GM21526 (cell line): ENCODE measurements around the gene PTGES3.
"Not testable (repeated sequence)": the region's sequence is repeated elsewhere in the genome, so short reads cannot be mapped to it uniquely, and the experiment has no call there.

ENCODE experiments used
- ATAC-seq: cut with Tn5 transposase; IDR thresholded peaks from one replicate; pipeline ENCODE4 v1.9.1; 2021; ENCODE audit warnings: moderate library complexity; ENCODE audit not compliant: unreplicated experiment, low FRiP score

PTGES3 gene, protein sequence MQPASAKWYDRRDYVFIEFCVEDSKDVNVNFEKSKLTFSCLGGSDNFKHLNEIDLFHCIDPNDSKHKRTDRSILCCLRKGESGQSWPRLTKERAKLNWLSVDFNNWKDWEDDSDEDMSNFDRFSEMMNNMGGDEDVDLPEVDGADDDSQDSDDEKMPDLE

GRCh38 chr12:56688129-56688845 lies at the start of gene PTGES3:
TSS of gene PTGES3 (minus strand) at chr12:56688284. CDS start at chr12:56687999, 285 bp downstream.
- peak; percentile 55 for ATAC-seq

DNA sequence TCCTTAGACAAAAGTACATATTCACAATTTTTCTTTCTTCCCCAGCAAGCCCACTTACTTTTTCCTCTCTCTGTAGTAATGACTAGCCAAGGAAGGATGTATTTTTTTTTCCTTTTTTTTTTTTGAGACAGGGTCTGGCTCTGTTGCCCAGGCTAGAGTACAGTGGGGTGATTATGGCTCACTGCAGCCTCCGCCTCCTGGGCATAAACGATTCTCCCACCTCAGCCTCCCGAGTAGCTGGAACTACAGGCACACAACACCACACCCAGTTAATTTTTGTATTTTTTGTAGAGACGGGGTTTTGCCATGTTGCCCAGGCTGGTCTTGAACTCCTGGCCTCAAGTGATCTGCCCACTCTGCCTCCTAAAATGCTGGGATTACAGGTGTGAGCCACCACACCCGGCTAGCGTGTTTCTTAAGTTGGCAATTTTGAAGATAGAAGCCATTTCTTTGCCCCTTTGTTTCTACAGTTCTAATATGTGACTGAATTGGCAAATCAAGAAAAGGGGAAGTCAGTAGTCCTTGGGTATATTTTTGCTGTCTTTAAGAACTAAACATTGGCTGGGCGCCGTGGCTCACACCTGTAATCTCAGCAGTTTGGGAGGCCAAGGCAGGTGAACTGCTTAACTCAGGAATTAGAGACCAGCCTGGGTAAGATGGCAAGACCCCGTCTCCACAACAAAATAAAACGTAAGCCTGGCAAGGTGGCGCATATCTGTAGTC lies 40.2 kb upstream of the PTGES3 start:
- no peak for ATAC-seq

- not testable (repeated sequence) for ATAC-seq
These were observed 38.2 kb upstream of the PTGES3 start for GRCh38 chr12:56726196-56726675.

GRCh38 chr12:56725723-56726102 lies 37.6 kb upstream of the PTGES3 start:
- no peak for ATAC-seq

DNA sequence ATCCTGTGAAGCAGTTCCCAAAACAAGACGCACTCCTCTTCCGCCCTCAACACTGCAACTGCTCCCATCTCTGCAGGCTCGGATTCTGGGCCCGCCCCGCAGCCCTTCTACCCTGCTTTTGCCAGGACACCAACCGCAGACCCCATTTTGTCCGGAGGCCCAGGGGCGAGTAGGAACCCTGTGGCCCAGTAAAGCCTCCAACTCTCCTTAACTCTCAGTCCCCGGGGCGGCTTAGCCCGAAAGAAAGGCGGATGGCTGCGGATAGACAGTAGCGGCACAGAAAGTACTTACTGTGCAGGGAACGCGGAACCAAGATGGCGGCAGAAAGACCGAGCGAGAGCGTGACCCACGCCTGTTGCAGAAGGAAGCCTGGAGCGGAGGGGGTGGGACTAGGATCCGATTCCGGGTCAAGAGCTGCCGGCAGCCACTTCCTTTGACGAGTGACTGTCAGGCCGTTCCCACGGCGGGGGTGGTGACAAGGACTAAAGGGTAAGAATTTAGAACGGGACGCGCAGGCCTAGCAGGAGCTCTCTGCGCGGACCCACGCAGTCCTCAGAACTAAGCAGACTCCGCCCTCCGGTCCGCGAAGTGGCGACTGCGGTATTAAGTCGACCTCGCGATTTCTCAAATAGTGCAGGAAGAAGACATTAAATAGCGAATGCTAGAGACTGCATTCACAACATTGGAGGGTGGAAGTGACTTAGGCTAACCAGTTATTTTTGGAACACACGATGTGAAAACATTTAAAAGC lies 37.1 kb upstream of the PTGES3 start, which contains the start of gene NACA:
NACA (minus strand) TSS at position 328 of the 751 bp plus-strand sequence. CDS start 778 bp downstream, outside the sequence.
- ATAC-seq: peak; percentile 87

GRCh38 chr12:56724701-56724971 lies 36.6 kb upstream of the PTGES3 start:
- peak; percentile 4 for ATAC-seq

DNA sequence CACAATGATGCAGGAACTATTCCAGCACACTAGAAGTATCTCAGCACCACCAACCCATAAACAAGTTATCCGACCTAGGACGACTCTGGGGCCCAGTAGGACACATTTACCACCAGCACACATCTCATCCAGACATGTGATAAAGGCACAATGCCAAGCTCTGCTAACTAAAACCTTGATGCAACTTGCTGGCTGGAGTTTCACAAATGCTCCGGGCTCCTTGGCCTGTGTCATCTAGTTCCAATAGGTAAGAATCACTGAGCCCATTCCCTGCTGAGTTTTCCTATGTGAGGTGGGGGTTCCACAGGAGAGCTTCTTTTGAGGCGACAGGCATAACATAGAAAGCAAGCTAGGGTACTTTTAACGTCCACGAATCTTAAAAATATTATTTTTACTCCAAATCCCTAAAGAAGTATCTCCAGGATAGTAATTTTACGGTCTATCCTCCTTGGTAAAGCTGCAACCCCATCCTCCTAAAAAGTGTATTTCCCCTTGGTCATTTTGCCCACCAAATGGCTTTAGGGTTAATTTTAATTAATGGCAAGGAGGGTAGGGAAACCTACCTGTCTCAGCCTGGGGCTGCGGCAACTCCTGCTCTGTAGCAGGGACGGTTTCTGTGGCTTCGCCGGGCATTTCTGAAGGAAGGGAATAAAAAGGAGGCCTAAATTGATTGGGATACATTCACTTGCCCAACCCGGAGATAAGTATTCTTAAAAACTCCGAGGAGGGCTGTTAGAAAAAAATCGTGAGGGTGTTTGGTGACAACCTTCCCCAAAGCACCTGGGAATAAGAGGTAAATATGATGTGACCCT lies 36.0 kb upstream of the PTGES3 start:
- no peak for ATAC-seq

DNA sequence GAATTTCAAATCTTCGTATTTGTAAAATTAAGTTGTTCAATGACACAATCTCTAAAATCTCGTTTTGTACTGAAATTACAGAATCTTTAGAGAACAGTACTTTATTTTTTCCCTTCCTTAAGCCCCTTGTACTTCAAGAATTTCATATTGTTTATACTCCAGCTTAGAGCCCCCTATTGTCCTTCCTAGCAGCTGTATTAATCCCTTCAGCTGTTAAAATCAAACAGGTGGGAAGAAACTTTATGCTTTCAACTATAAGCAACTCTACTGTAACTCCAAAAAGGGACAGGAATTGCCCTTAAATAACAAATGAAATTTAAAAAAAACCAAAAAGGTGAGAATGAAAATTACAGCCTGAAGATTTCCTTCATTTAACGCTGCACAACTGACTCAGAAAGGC lies 35.3 kb upstream of the PTGES3 start:
- no peak for ATAC-seq

DNA sequence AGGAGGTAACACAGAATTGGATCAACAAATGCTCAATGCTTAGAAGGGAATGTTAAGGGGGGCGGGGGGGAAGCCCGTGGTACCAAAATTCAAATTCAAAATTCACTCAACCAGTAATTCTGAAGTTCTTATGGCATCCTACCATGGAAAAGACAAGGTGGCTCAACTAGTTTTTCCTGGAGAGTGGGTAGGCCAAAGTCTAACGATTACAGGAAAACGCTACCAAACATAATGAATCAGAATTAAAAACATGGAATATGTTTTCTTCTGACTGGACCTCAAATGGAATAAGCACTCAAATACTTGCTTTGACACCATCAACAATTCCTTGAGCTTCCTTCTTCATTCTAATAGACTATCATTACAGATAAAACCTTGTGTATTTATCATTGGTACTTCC lies 34.7 kb upstream of the PTGES3 start:
- no peak for ATAC-seq

- no peak for ATAC-seq
These were observed 33.6 kb upstream of the PTGES3 start for GRCh38 chr12:56721721-56722120.

GRCh38 chr12:56721216-56721615 lies 33.1 kb upstream of the PTGES3 start:
- ATAC-seq: no peak

DNA sequence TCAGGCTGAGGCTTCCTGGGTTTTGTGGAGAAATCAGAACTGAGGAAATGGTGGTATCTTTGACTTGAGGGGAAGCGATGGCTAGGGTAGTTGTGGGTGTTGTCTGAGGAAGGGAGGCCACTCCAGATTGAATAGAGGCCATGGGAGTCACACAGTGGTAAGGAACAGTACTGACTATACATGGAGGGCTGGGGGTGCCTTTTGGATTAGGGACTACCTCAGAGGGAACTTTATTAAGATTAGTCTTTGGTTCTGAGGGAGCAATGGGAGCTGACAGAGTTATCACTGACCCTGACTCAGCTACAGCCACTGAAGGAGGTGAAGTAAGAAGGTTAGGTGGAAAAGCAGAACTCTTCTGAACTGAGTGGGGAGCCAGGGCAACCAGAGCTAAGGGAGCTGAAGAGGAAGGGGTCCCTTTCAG lies 32.7 kb upstream of the PTGES3 start:
- no peak for ATAC-seq

GRCh38 chr12:56719056-56719455 lies 31.0 kb upstream of the PTGES3 start:
- no peak for ATAC-seq

GRCh38 chr12:56718636-56719035 lies 30.6 kb upstream of the PTGES3 start:
- no peak for ATAC-seq

DNA sequence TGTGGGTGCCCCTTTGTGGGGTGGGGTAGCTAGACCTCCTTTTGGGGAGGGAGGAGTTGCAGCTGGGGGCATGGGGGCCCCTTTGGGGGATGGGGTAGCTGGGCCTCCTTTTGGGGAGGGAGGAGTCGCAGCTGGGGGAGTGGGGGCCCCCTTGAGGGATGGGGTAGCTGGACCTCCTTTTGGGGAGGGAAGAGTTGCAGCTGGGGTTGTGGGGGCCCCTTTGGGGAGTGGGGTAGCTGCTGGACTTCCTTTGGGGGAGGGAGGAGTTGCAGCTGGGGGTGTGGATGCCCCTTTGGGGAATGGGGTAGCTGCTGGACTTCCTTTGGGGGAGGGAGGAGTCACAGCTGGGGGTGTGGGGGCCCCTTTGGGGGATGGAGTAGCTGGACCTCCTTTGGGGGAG lies 30.1 kb upstream of the PTGES3 start:
- no peak for ATAC-seq

- ATAC-seq: no peak
These were observed 29.1 kb upstream of the PTGES3 start for GRCh38 chr12:56716933-56717880.

DNA sequence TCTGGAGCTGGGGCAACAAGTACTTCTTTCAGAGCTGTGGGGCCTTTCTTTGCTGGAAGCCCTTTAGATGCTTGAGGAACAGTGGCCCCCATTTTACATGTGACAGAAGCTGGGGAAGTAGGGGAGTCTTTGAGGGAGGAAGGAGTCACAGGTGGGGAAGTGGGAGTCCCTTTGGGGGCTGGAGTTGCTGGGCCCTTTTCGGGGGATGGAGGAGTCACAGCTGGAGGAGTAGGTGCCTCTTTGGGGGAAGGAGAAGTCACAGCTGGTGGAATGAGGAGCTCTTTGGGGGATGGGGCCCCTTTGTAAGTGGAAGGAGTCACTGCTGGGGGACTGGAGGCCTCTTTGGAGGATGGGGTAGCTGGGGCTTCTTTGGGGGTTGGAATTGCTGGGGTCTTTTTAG lies 28.4 kb upstream of the PTGES3 start:
- ATAC-seq: no peak

DNA sequence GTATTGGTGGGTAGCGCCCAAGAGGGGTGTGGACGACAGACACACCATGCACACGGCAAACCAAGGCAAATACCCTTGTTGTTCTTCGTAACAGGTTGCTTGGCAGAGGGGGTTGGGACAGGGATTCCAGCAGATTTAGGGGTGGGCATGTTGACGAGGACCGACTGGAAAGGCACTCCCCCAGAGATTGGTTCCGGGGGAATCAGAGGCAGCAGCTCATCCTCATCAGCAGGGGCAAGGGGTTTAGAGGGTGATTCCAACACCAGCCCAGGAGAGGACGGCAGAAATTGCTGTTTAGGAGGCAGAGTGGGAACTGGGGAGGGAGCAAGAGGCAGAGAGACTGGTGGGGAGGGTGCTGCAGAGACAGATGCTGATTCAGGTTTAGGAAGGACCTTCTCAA lies 27.7 kb upstream of the PTGES3 start:
- ATAC-seq: no peak

GRCh38 chr12:56714431-56714929 lies 26.4 kb upstream of the PTGES3 start:
- ATAC-seq: no peak
